ENCODE data around the gene C3orf20. TPM values are rescaled to one million over a fixed set of nuclear protein-coding genes. Genes with fewer than 3 reads are reported as not detected.
"Not testable (repeated sequence)": the region's sequence is repeated elsewhere in the genome, so short reads cannot be mapped to it uniquely, and the experiment has no call there.

The C3orf20 gene
- total RNA-seq, 1 donor from 2014 or later: not detected

DNA sequence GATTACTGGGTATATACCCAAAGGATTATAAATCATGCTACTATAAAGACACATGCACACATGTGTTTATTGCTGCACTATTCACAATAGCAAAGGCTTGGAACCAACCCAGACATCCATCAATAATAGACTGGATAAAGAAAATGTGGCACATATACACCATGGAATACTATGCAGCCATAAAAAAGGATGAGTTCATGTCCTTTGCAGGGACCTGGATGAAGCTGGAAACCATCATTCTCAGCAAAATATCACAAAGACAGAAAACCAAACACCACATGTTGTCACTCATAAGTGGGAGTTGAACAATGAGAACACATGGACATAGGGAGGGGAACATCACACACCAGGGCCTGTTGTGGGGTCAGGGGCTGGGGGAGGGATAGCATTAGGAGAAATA, 78.0 kb downstream of the C3orf20 start:
- DNase-seq (ENCODE audit: low read depth): not testable (repeated sequence)

DNA sequence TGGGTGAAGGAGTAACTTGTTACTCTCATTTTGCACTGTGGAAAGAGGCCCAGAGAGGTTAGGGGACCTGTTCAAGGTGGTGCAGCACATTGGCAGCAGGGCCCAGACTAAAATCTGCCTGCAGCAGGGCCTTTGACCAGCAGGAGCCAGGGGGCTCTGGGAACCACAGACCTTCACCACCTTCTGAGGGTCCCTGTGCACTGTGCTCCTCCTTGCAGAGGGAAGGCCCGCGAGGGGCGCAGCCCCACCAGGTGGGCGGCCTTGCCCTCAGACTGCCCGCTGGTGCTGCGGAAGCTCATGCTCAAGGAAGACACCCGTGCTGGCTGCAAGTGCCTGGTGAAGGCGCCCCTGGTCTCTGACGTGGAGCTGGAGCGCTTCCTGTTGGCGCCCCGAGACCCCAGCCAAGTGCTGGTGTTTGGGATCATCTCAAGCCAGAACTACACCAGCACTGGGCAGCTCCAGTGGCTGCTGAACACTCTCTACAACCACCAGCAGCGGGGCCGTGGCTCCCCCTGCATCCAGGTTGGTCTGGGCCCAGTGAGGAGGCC, 82.3 kb downstream of the C3orf20 start:
- no peak for DNase-seq (ENCODE audit: low read depth)

DNA sequence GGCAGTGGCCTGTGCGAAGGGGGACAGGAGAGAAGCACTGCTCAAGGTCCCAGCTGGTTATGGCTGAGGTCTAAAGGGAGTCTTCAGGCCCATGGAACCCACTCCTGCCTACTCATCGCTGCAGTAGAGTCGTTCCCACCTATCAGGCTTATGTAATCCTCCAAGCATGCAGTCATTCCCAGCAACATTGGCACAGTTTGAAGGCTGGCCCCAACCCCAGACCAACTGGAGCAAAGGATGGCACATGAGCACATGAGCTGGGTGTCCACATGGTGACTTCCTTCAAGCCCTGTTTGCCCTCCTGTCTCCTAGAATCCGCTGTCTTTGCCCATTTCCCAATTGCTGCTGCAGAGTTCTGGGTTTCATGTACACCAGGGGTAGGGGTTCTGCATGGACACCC, 83.4 kb downstream of the C3orf20 start:
- no peak for DNase-seq (ENCODE audit: low read depth)

DNA sequence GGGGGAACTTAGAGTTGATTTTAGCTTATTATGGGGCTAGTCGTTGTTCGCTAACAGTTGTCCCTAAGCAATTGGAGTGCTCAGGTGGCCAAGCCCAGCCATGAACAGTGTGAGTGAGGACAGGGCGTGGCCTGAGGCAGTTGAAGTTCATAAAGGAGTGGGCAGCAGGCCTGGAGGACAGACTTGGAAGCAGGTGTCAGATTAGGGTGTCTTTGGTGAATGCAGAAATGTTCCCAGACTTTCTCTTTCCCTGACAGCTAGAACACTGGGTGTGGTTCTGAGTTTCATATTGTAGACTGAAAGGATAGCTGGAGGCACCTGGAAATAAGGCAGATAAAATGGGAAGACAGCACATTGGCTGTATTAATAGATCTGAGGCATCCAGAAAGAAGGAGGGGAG, 84.0 kb downstream of the C3orf20 start:
- DNase-seq (ENCODE audit: low read depth): no peak

DNA sequence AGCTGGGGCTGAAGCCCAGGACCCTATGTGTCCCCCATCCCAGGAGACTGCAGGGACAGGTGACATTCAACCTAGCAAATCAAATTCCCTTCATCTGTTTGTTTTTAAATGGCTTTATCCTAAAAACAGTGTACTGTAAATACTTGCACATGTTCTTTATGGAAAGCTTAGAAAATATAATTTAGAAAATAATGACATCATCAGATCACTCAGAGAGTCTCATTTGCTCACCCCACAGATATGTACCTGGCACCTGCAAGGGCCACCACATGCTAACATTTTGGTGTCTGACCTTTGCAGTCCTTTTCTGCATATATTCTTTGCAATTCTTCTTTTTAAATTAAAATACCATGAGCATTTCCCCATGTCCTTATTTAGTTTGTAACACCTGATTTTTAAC, 85.2 kb downstream of the C3orf20 start:
- no peak for DNase-seq (ENCODE audit: low read depth)

DNA sequence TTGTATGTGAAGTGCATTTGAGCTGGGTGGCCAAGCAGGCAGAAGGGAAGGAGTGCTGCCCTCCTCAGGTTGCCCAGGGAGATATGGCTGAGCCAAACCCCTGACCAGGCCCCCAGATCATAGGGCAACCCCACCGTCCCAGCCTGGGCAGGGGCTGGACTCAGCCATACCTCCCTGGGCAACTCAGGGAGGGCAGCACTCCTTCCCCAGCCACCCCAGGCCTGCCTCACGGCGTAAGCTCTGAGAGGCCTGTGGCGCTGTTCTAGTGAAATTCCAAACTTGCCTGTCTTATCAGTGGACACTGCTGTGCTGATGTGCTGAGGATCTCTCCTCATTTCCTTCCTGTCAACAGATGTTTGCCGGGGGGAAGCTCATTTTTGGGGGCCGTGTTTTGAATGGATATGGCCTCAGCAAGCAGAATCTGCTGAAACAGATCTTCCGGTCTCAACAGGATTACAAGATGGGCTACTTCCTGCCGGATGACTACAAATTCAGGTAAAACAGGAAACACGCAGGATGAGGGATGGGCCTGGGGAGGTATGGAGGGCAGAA, 86.3 kb downstream of the C3orf20 start:
- DNase-seq (ENCODE audit: low read depth): no peak

DNA sequence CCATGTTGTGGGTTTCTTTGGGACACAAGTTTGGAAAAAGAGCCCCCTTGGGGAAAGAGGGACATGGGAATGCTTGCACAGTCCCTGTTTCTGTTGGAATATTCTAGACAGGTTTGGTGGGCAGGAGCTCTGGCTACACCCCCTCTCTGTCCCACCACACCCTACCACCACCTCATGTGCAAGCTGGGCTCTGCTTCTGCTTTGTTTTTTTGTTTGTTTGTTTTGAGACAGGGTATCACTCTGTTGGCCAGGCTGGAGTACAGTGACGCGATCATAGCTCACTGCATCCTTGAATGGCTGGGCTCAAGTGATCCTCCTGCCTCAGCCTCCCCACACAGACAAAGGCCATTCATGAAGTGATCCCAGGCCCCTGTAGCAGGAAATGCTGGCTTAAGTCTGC, 86.9 kb downstream of the C3orf20 start:
- no peak for DNase-seq (ENCODE audit: low read depth)

DNA sequence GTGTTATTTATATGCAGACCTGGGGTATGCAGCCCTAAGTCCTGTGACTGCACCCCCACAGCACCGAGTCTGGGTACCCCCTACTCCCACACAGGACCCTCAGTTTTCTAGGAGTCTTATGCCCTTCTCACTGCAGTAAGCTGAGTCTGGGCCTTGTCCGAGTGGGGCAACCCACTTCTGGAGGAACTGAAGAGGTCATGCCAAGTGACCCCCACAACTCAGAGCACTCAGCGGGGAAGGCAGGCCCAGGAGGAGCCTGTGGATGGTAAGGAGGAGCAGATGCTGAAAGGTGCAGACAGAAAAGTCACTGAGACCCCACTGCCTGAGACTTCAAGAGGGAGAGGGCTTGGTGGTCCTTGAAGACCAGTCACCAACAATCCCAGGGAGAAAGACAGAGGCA, 87.8 kb downstream of the C3orf20 start:
- no peak for DNase-seq (ENCODE audit: low read depth)

DNA sequence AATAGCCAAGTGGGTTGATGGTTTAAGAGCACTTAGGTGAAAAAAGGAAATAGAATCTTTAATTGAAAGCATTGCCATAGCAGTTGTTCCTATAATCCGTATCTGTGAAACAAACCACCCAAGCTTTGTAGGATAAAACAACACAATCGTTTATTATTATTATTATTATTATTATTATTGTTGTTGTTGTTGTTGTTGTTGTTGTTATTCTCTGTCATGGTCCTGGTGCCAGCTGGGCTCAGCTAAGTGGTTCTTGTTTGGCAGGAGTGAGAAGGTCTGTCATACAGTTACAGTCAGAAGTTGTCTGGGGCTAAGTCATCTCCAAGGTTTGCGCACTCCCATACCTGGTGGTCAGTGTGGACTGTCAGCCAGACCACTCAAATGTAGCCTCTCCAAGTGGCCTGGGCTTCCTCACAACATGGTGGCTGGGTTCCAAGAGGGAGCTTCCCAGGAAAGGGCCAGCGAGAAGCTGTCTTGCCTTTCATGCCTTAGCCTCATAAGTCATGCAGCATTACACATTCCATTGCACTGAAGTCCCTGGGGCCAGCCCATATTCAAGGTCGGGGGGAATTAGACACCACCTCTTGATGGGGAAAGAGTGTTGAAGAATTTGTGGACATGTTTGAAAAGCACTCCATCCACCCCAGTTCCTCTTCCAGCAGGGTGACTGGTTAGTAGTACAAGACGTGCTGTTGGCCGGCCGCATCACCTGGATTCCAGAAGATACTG, 89.6 kb downstream of the C3orf20 start:
- DNase-seq (ENCODE audit: low read depth): no peak

DNA sequence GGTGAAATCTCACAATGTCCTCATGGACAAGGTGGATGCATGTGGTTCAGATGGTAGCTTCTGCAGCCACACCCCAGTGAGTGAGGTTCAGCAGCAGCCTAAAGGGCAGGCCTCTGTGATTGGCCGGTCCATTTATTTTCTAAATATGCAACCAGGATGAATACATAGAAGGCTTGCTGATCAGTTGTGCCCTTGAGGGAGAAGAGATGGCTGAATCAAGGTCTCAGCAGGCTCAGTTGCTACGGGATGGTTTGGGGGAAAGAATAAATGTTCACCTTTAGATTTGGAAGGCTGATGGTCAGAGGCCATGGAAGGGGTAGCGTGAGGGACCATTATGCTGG, 90.1 kb downstream of the C3orf20 start:
- no peak for DNase-seq (ENCODE audit: low read depth)

DNA sequence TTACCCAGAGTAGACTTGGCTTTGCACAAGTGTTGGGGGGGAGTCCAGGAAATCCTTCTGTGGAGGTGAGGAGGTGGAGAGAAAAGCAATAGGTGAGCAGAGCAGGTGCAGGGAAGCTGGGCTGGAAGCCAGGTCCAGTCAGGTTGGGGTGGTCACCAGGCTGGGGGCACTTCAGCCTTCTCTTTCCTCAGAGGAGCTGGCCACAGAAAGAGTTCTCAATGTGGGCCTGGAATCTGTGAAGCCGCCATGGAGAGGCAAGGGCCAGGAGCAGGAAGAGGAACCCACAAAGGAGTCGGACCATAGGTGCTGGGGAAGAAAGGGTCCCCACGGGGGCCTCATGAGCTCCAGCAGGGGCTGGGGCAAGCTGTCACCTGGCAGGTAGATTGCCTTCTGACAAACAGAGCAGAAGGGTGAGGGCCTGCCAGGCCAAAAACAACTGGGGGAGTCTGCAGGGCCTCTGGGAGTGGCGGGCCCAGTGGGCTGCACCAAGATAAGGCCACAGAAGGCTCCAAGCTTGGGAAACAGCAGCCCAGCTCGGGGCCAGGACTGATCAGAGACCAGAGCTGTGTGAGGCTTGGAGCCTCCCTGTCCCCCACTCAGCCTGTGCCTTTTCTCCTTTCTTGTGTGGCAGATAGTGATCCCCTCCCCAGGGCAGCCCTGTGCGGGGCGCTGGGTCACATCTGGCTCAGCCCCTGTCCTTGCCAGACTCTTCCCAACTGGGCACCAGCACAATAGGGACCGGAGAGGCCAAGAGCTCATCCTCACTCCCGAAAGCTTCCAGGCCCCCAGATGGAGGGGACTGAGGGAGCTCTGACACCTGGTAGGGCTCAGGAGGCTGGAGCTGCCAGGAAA, 90.9 kb downstream of the C3orf20 start:
- no peak for DNase-seq (ENCODE audit: low read depth)

DNA sequence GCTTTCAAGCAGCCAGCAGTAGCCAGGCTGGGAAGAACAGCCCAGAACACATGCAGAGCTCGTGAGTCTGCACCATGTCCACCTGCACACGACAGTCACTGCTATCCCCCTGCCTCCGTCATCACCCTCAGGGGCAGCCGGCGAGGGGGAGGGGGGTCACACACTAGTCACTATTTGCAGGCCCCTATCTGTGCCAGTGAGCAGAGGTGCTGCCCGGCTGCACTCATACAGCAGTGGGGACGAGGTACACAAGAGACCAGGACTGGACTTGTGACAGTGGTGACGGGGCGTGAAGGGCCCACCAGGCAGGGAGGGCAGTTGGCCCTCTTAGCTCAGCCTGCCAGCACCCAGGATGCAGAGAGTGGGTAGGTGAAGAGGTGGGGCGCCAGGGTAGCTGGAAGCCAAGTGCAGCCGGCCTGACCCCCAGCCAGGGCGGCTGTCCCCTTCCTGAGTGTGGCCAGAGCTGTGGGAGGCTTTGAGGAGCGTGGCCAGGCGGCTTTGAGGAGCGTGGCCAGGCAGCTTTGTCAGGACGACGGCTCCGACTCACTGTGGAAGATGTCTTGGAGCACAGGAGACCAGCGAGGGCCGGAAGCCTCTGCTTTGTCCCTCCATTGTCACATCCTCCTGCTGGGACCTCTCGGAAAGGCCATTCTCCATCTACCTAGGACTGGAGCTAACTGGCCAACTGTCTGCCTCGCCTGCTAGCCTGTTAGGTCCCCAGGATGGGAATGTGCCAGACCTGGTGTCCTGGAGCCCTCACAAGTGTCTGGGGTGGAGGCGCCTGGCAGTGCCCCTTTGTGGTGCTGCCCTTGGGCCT, 91.7 kb downstream of the C3orf20 start:
- no peak for DNase-seq (ENCODE audit: low read depth)

DNA sequence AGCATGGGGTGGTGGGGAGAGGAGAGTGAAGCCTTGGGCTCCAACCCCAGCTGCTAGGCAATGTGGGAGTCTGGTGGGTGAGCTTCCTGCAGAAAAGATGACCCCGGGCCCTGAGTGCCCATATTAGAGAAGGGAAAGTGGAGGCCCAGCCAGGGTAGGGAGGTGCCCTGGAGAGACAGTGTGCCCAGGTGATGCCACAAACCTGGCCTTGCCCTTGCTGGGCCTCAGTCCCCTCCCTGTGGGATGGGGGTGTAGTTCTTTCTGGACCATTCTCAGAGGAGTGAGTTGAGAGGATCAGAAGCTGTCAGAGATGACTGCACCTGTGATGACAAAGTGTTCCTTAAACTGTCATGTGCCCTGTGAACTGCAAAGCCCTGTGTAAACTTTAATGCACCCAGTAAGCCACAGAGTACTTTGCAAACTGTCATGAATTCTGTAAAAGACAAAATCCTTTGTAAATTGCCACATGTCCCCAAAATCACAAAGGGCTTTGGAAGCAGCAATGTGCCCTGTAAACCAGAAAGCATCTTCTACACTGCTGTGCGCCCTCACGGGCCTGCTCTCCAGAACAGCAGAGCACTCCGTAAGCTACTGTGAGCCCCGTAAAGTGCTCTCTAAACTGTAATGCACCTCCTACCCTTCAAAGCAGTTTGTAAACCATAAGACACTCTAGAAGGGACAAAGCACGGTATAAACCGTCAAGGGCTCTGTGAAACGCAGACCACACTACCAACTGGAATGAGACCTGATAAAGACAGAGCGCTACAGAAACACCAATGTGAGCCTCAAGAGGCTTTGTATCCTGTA, 92.5 kb downstream of the C3orf20 start:
- no peak for DNase-seq (ENCODE audit: low read depth)

DNA sequence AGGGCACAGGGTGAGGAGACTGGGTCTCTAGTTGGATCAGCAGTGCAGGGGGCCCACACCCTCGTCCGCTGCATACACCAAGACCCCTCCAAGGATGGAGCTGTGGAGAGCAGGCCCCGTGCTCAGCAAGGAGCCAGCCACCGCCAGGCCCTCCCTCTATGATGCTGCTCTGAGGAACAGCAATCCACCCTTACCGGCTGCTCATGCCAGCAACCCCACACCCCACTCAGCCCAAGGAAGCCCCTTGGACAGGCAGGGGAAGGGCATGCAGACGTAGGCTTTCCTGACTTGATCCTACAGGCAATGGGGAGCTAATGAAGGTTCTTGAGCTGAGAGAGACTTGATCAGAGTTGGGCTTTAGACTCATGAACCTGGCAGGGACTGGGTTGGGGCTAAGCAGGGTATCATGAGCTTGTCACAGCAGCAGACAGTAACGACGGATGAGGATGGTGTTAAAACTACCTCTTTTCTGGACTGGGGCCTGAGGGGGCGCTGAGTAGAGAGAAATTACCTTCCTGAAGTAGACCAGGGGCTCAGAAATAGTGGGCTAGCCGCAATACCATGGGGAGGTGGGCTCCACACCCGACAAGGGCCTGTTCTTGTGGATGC, 93.3 kb downstream of the C3orf20 start:
- DNase-seq (ENCODE audit: low read depth): no peak

DNA sequence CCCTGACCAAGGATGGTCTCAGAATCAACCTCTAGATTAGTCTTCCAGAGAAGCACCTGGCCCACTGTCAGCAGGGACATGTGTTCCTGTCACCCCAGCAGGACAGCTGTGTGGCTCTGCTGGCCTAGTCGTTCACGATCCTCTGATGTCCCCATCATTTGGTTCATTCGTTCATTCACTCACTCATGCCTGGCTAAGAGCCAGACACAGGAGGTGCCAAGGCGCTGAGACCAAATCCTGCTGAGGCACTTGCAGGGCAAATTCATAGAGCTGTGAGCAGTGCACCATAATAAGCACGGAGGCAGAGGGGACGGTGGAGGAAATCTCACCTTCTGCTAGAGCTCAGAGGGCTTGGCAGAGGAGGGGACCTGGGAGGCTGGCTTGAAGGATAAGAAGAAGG, 93.9 kb downstream of the C3orf20 start:
- no peak for DNase-seq (ENCODE audit: low read depth)

DNA sequence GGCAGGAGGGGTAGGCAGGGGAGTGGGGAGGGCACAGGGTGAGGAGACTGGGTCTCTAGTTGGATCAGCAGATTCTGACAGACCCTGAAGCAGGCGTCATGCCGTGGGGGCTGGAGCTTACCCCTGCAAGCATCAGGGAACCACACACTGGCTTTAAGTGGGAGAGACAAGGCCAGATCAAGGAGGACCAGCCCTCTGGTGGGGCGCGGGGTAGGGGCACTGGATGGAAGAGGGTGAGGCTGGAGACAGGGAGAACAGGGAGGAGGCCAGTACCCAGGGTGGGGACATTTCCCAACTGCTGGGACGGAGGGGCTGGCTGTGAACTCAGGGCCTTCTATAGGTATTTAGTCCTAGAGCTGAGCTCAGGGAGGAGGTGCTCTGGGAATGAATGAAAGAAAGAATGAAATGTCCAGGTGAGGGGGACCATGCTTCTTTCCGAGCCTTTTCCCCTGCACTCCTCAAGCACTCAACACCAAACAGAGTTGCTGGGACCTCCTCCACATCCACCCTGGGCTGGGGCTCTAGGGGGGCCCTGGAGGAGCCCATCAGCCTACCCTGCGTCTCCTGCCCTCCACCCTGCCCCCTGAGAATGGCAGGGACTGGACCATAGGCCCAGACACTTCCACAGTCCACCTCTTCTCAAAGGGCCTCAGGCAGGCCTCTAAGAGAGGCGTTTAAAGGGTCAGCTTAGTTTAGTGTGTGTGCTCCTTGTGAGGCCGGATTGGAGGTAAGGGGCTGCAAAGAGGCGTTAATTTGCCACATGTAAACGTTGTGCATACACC, 94.8 kb downstream of the C3orf20 start:
- no peak for DNase-seq (ENCODE audit: low read depth)

DNA sequence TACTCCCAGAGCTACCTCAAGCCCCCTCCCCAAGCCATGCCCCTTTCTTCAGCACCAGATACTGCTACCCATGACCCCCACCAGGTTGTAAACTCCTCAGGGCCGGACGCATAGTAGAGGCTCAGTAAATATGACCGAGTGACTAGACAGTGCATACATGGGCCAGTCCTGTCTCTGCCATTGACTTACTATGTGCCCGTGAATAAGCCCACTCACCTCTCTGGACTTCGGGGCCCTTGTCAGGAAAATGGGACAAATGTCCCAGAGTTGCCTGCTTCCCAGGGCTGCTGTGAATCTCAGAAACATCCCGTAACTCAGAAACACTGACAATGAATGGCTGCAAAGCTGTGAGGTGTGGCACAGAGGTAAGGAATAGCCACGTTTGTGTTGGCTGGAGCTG, 95.7 kb downstream of the C3orf20 start:
- no peak for DNase-seq (ENCODE audit: low read depth)

DNA sequence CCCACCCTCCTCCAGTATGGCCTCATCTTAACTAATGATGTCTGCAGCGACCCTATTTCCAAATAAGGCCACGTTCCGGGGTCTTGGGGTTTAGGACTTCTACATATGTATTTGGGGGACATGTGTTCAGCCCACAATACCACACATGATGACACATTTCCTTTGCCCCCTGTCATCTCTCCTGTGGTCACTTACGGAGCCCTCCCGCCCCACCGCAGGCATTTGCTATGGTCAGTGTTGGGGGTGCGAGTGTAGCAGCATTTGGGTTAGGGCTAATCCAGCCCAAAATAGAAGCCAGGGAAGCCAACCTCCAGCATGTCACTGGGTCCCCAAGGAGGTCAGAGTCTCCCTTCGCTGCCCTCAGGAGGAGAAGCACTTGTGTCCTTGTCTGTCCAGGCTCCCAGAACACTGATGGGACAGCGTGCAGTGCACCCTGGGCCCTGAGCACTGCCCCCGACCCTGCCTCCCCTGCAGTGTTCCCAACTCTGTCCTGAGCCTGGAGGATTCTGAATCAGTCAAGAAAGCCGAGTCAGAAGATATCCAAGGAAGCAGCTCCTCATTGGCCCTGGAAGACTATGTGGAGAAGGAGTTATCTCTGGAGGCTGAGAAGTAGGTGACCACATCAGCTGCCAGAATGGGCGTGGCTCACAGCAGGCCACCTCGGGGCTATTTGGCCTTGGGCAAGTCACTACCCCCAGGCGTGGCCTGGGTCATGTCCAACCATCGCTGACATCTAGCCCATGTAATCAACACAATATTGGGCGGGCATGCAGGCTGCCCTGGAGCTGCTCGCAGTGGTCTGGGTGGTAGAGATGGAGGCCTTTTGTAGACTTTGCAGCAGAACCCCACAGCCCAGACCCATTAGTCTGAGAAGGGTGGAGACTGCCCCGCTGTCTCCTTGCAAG, 96.9 kb downstream of the C3orf20 start:
- peak; percentile 21 for DNase-seq (ENCODE audit: low read depth)

Measured in myocyte (in vitro differentiated cells).